ENCODE results near the gene GSTO1. TPM values are rescaled to one million over a fixed set of nuclear protein-coding genes. Genes with fewer than 3 reads are reported as not detected.

Gene GSTO1
- total RNA-seq, 1 donor from 2014 or later = 414 TPM

DNA sequence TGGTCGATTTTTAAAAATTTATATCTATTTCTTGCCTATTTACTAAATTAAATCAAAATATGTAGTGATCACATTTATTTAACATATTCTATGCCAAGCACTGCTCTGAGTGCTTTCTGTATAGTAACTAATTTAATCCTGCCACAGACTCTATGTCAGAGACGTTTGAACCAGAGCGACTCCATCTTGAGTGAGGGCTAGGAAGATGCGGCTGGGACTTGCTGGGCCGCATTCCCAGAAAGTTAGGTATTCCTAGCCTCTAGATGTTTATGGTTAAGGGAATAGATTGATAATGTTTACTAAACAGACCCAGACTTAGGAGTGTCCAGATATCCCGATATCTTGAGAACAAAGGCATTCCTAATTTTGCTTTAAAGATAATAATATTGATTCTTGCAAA is 3.2 kb upstream of the GSTO1 start:
- DNase-seq (ENCODE audit: low read depth) = no peak
- no peak for TF ChIP-seq CTCF (IDR thresholded peaks at IDR 0.05; ENCODE audit: insufficient read depth, low read length, poor library complexity, severe bottlenecking)
- Histone ChIP-seq H3K36me3 (ENCODE audit: control insufficient read depth, insufficient read depth, low read length) (no peaks in the 10 kb centered on the region), H3K4me3 (ENCODE audit: low read depth, low read length) (no peak overlapping the region), H3K27me3 (ENCODE audit: control insufficient read depth, insufficient read depth, low read length) (no peaks in the 10 kb centered on the region)

DNA sequence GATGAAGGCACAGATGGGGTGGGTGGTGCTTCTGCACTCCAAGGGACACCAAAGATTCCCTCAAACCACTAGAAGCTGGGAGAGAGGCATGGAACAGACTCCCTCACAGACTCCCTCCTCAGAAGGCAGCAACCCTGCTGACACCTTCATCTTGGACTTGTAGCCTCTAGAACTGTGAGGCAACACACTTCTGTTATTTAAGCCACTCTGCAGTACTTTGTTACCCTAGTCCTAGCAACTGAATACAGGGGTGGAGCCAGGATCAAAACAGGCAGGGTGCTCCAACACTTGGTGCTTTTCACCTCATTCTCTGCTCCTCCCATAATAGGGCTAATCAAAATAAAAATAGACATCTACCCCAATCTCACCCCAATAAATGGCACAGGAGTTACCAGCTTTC is 2.3 kb upstream of the GSTO1 start:
- TF ChIP-seq CTCF (IDR thresholded peaks at IDR 0.05; ENCODE audit: insufficient read depth, low read length, poor library complexity, severe bottlenecking) = no peak
- Histone ChIP-seq H3K27me3 (ENCODE audit: control insufficient read depth, insufficient read depth, low read length) (no peaks in the 10 kb centered on the region), H3K36me3 (ENCODE audit: control insufficient read depth, insufficient read depth, low read length) (no peaks in the 10 kb centered on the region), H3K4me3 (ENCODE audit: low read depth, low read length) (no peak overlapping the region)
- no peak for DNase-seq (ENCODE audit: low read depth)

GRCh38 chr10:104253106-104253505 is 1.6 kb upstream of the GSTO1 start:
- no peaks in the 10 kb centered on the region for H3K36me3 ChIP-seq (ENCODE audit: control insufficient read depth, insufficient read depth, low read length)
- no peak overlapping the region for H3K4me3 ChIP-seq (ENCODE audit: low read depth, low read length)
- TF ChIP-seq CTCF (IDR thresholded peaks at IDR 0.05; ENCODE audit: insufficient read depth, low read length, poor library complexity, severe bottlenecking) = no peak
- no peaks in the 10 kb centered on the region for H3K27me3 ChIP-seq (ENCODE audit: control insufficient read depth, insufficient read depth, low read length)
- no peak for DNase-seq (ENCODE audit: low read depth)

- Histone ChIP-seq H3K4me3 (ENCODE audit: low read depth, low read length) (peak overlapping the region; percentile 95), H3K27me3 (ENCODE audit: control insufficient read depth, insufficient read depth, low read length) (no peaks in the 10 kb centered on the region), H3K36me3 (ENCODE audit: control insufficient read depth, insufficient read depth, low read length) (no peaks in the 10 kb centered on the region)
- DNase-seq (ENCODE audit: low read depth) = no peak
- TF ChIP-seq CTCF (IDR thresholded peaks at IDR 0.05; ENCODE audit: insufficient read depth, low read length, poor library complexity, severe bottlenecking) = no peak
Observed at GRCh38 chr10:104253606-104254410, 884 bp upstream of the GSTO1 start.

DNA sequence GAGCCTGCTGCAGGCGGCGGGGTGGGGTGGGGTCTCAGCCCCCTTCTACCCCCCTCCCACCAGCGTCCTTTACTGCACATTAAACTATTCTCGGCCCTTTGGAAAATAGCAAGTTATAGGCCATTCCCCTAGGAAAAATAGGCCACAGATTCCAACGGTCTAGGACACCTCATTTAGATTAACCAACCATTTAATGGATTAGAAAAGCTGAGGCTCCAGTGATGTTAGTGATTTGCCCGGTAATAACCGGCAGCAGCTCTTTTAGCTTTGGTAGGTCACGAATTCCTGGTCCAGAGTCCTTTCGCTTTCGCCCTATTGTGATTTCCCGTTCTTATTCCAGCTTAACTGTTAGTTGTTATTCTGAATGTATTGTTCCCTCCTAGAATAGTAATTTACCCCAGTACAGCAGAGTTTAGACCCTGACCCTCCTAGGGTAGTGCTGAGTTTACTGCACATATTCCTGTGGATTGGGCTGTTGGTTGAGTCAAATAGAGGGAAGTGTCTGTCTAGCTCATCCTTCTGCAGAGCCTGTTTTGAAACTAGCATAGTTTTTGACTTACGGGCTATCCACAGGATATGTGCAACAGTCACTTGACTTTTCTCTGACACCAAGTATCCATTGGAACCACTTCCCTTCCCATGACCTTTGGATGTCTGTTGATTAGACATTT is 754 bp downstream of the GSTO1 start:
- no peaks in the 10 kb centered on the region for H3K36me3 ChIP-seq (ENCODE audit: control insufficient read depth, insufficient read depth, low read length)
- no peaks in the 10 kb centered on the region for H3K27me3 ChIP-seq (ENCODE audit: control insufficient read depth, insufficient read depth, low read length)
- no peak for DNase-seq (ENCODE audit: low read depth)
- peak overlapping the region; percentile 95 for H3K4me3 ChIP-seq (ENCODE audit: low read depth, low read length)
- TF ChIP-seq CTCF (IDR thresholded peaks at IDR 0.05; ENCODE audit: insufficient read depth, low read length, poor library complexity, severe bottlenecking) = no peak

All from kidney epithelial cell (primary cell).